ENCODE data around the gene ATXN3L.
"Not testable (repeated sequence)": the region's sequence is repeated elsewhere in the genome, so short reads cannot be mapped to it uniquely, and the experiment has no call there.

- TF ChIP-seq CTCF, POLR2A (IDR thresholded peaks at IDR 0.05): not testable (repeated sequence)
These were observed 16.6 kb downstream of the ATXN3L start for GRCh38 chrX:13303248-13303647.

Data from heart left ventricle (tissue), 13 donors.